ENCODE results near the gene WIPF2.

The WIPF2 gene

GRCh38 chr17:40320756-40321523 is 101.8 kb downstream of the WIPF2 start:
- Histone ChIP-seq H3K4me1 (ENCODE audit: low read depth, poor library complexity, severe bottlenecking) (peaks cover 68% of the 10 kb centered on the region), H2AFZ (ENCODE audit: low read depth) (no peak overlapping the region), H3K9ac (peak overlapping the region; percentile 83), H3K4me2 (peak overlapping the region; percentile 86), H3K27ac (peak overlapping the region; percentile 93), H3K79me2 (ENCODE audit: insufficient read depth, low read depth) (peaks cover 86% of the 10 kb centered on the region), H4K20me1 (ENCODE audit: insufficient read depth) (no peaks in the 10 kb centered on the region), H3K36me3 (ENCODE audit: insufficient read depth) (no peaks in the 10 kb centered on the region), H3K4me3 (IDR thresholded peaks at IDR 0.05; ENCODE audit: insufficient read depth, low read depth, low read length) (peak overlapping the region; percentile 24), H3K27me3 (ENCODE audit: insufficient read depth, low read depth) (no peaks in the 10 kb centered on the region)
- TF ChIP-seq CTCF (conservative IDR thresholded peaks at IDR 0.05; ENCODE audit: low read depth, low read length), result no peak

GRCh38 chr17:40321524-40321929 is 102.4 kb downstream of the WIPF2 start:
- no peaks in the 10 kb centered on the region for H3K36me3 ChIP-seq (ENCODE audit: insufficient read depth)
- H3K79me2 ChIP-seq (ENCODE audit: insufficient read depth, low read depth), result peaks cover 91% of the 10 kb centered on the region
- peak overlapping the region; percentile 24 for H3K4me3 ChIP-seq (IDR thresholded peaks at IDR 0.05; ENCODE audit: insufficient read depth, low read depth, low read length)
- no peaks in the 10 kb centered on the region for H4K20me1 ChIP-seq (ENCODE audit: insufficient read depth)
- no peaks in the 10 kb centered on the region for H3K27me3 ChIP-seq (ENCODE audit: insufficient read depth, low read depth)
- no peak for TF ChIP-seq CTCF (conservative IDR thresholded peaks at IDR 0.05; ENCODE audit: low read depth, low read length)
- peak overlapping the region; percentile 93 for H3K27ac ChIP-seq
- peaks cover 68% of the 10 kb centered on the region for H3K4me1 ChIP-seq (ENCODE audit: low read depth, poor library complexity, severe bottlenecking)
- no peak overlapping the region for H2AFZ ChIP-seq (ENCODE audit: low read depth)
- H3K4me2 ChIP-seq, result peak overlapping the region; percentile 86
- H3K9ac ChIP-seq, result peak overlapping the region; percentile 83

- Histone ChIP-seq H3K4me1 (ENCODE audit: low read depth, poor library complexity, severe bottlenecking) (peaks cover 68% of the 10 kb centered on the region), H3K4me2 (peak overlapping the region; percentile 86), H2AFZ (ENCODE audit: low read depth) (no peak overlapping the region), H3K27me3 (ENCODE audit: insufficient read depth, low read depth) (no peaks in the 10 kb centered on the region), H3K9ac (peak overlapping the region; percentile 83), H3K27ac (peak overlapping the region; percentile 93), H3K36me3 (ENCODE audit: insufficient read depth) (no peaks in the 10 kb centered on the region), H4K20me1 (ENCODE audit: insufficient read depth) (no peaks in the 10 kb centered on the region), H3K4me3 (IDR thresholded peaks at IDR 0.05; ENCODE audit: insufficient read depth, low read depth, low read length) (no peak overlapping the region), H3K79me2 (ENCODE audit: insufficient read depth, low read depth) (peaks cover 95% of the 10 kb centered on the region)
- TF ChIP-seq CTCF (conservative IDR thresholded peaks at IDR 0.05; ENCODE audit: low read depth, low read length), result no peak
Measured at GRCh38 chr17:40321961-40322357, 102.9 kb downstream of the WIPF2 start.

- Histone ChIP-seq H3K79me2 (ENCODE audit: insufficient read depth, low read depth) (peaks cover 95% of the 10 kb centered on the region), H3K27ac (peak overlapping the region; percentile 93), H3K36me3 (ENCODE audit: insufficient read depth) (no peaks in the 10 kb centered on the region), H2AFZ (ENCODE audit: low read depth) (no peak overlapping the region), H3K4me1 (ENCODE audit: low read depth, poor library complexity, severe bottlenecking) (peaks cover 68% of the 10 kb centered on the region), H3K4me3 (IDR thresholded peaks at IDR 0.05; ENCODE audit: insufficient read depth, low read depth, low read length) (no peak overlapping the region), H3K4me2 (peak overlapping the region; percentile 86), H3K27me3 (ENCODE audit: insufficient read depth, low read depth) (no peaks in the 10 kb centered on the region), H4K20me1 (ENCODE audit: insufficient read depth) (peaks cover 2% of the 10 kb centered on the region; the same call in 1 of the 2 replicates), H3K9ac (peak overlapping the region; percentile 83)
- TF ChIP-seq CTCF (conservative IDR thresholded peaks at IDR 0.05; ENCODE audit: low read depth, low read length), result no peak
Measured at GRCh38 chr17:40322358-40323315, 103.5 kb downstream of the WIPF2 start.
